Stomach (tissue), 9 donors: ENCODE measurements around the gene UNC93A. TPM values are rescaled to one million over a fixed set of nuclear protein-coding genes. Genes with fewer than 3 reads are reported as not detected.

Experiments
- DNase-seq, 2 donors: peaks; one replicate each; pipeline versions ENCODE4 v3.0.0 to v3.0.0-alpha.2; 2013 to 2019
- H3K27ac ChIP-seq, 5 donors: fragments of 200-600 bp in 4 of 5; sonication (generic) in 4 of 5; one replicate each; pipeline ENCODE4 v1.5.1; 2013 to 2019; ENCODE audit warnings: mild to moderate bottlenecking in 1 of 5, moderate library complexity in 1 of 5
- H3K27me3 ChIP-seq, 3 donors: fragments of 200-600 bp; sonication (generic); one replicate each; pipeline ENCODE4 v1.5.1; 2017 to 2019; ENCODE audit warnings: mixed run types in 1 of 3
- H3K36me3 ChIP-seq, 4 donors: fragments of 200-600 bp; sonication (generic); 1 replicate in 3 of 4; 2 replicates in 1 of 4; pipeline ENCODE4 v1.5.1; 2016 to 2019
- H3K4me1 ChIP-seq, 4 donors: fragments of 200-600 bp; sonication (generic); one replicate each; pipeline ENCODE4 v1.5.1; 2016 to 2019
- H3K4me3 ChIP-seq, 4 donors: fragments of 200-600 bp; sonication (generic) in 3 of 4; one replicate each; pipeline ENCODE4 v1.5.1; 2016 to 2019; ENCODE audit warnings: mild to moderate bottlenecking in 1 of 4
- H3K9me3 ChIP-seq, 4 donors: fragments of 200-600 bp; sonication (generic); one replicate each; pipeline ENCODE4 v1.5.1; 2016 to 2019
- EP300 ChIP-seq: sonication (generic); formaldehyde crosslinking; IDR thresholded peaks from one replicate; pipeline ENCODE4 v1.6.1; 2017; ENCODE audit warnings: antibody characterized with exemption
- POLR2A ChIP-seq, 4 donors: fragments of 450-650 bp; IDR thresholded peaks; one replicate each; pipeline ENCODE4 v1.6.1; 2016; ENCODE audit warnings: antibody characterized with exemption in 4 of 4, control low read depth in 2 of 4, mild to moderate bottlenecking in 1 of 4, moderate library complexity in 1 of 4
- POLR2AphosphoS5 ChIP-seq, 3 donors: sonication (generic); formaldehyde crosslinking; IDR thresholded peaks; one replicate each; pipeline ENCODE4 v1.6.1; 2016; ENCODE audit warnings: antibody characterized with exemption in 3 of 3
- WGBS, 5 donors: extraction: QIAGEN DNeasy Blood & Tissue Kit in 3 of 5; methylation state at CpG; one replicate each; pipeline versions ENCODE4 v1.1.5 to v1.1.7; 2013 to 2018; 5-methylcytosine and 5-hydroxymethylcytosine counted together
- intact Hi-C: fragments of 100-400 bp; cut with DNase I; formaldehyde crosslinking; loops from one replicate; pipeline ENCODE4 v1.15.1; 2023; ENCODE audit warnings: low total_unique reads
- polyA plus RNA-seq, 3 donors: library from polyadenylated mRNA; stranded (reverse); fragments of 200-250 nt; gene quantifications; one replicate each; pipeline ENCODE4 v1.2.3, GENCODE V29; 2013
- total RNA-seq, 5 donors: library from RNA; depleted of rRNA; stranded (reverse); fragments of >200 nt; gene quantifications; one replicate each; pipeline versions ENCODE4 v1.1.0 to v1.2.3, GENCODE V29; 2014 to 2016
- TF ChIP-seq, protein P1 (sequence below), 7 experiments: fragments of 450-650 bp in 4 of 7; fragments of 200-600 bp in 3 of 7; sonication (generic) in 3 of 7; IDR thresholded peaks; one replicate each; pipeline ENCODE4 v1.5.1; 2016 to 2019; ENCODE audit warnings: antibody characterized with exemption in 7 of 7, control low read depth in 2 of 7, mild to moderate bottlenecking in 1 of 7
- donor health status: healthy with polysubstance abuse.
- donor health status: Bipolar disorder and iron deficiency.
- donor health status: healthy.

UNC93A gene
- total and polyA plus RNA-seq, 8 donors = 0.13 to 0.73 TPM; not detected in 6

DNA sequence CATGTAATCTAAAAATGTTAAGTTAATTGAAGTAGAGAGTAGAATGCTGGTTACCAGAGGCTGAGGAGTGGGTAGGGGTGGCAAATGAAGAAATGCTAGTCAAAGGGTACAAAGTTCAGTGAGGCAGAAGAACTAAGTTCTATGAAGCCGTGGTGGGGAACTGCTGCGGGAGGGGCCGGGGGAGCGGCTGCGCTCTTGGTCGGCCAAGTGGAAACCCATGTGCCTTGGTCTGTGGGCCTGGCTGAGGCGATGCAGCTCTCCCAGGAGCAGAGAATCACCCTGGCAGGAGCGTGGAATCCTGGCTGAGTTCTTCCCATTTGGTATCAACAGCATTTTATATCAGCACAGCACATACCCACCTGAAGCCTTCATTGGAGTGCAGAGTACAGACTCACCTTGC, 56.1 kb downstream of the UNC93A start:
- Histone ChIP-seq H3K36me3 (no peaks in the 10 kb centered on the region), H3K4me1 (peaks cover 8 to 20% (median 16%) of the 10 kb centered on the region in 4 donors), H3K27me3 (peaks cover 0 to 40% (median 18%) of the 10 kb centered on the region in 3 donors), H3K27ac (no peak overlapping the region), H3K9me3 (no peaks in the 10 kb centered on the region), H3K4me3 (no peak overlapping the region)
- TF ChIP-seq EP300 (no peak), POLR2AphosphoS5 (IDR thresholded peaks at IDR 0.05) (no peak), POLR2A (IDR thresholded peaks at IDR 0.05) (no peak)
- TF ChIP-seq, protein P1, sequence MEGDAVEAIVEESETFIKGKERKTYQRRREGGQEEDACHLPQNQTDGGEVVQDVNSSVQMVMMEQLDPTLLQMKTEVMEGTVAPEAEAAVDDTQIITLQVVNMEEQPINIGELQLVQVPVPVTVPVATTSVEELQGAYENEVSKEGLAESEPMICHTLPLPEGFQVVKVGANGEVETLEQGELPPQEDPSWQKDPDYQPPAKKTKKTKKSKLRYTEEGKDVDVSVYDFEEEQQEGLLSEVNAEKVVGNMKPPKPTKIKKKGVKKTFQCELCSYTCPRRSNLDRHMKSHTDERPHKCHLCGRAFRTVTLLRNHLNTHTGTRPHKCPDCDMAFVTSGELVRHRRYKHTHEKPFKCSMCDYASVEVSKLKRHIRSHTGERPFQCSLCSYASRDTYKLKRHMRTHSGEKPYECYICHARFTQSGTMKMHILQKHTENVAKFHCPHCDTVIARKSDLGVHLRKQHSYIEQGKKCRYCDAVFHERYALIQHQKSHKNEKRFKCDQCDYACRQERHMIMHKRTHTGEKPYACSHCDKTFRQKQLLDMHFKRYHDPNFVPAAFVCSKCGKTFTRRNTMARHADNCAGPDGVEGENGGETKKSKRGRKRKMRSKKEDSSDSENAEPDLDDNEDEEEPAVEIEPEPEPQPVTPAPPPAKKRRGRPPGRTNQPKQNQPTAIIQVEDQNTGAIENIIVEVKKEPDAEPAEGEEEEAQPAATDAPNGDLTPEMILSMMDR (IDR thresholded peaks at IDR 0.05) = no peak
- no peak for DNase-seq
- intact Hi-C loops = no loop called here
- WGBS, 5 donors = 81 to 97% (median 91%) methylated on average over 8 of the region's 8 CpGs

DNA sequence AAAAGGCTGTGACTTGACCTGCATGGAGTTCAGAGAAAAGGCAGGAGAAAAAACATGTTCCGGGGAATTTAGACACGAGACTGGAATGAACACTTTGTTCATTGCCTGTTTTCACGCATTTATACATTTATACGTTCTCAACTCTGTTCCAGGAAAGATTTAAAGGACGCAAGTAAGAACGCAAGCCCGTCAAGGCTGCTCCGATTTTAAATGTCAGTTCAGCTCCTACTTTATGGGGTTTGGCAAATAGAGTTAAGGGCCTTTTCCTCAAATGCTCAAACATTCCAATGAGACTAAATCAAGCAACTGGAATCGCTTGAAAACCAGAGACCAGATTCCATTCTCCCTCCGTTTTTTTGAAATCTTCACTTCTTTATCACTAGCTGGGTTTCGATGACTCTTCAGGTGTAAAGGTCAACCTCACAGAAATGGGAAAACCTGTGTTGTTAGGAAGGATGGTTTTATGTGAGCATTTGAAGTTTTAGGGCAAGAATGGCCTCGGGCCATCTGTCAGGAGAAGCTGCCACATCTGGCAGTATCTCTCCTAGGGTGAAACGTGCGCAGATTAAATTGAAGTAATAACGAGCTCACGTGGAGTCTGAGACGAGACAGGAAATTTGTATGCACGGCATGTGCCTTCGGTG, 58.6 kb downstream of the UNC93A start:
- H3K4me1 ChIP-seq = peaks cover 8 to 20% (median 16%) of the 10 kb centered on the region in 4 donors
- H3K27me3 ChIP-seq = peaks cover 0 to 40% (median 18%) of the 10 kb centered on the region in 3 donors
- no peak for DNase-seq
- peaks cover 0 to 8% (median 3%) of the 10 kb centered on the region in 4 donors for H3K9me3 ChIP-seq
- TF ChIP-seq EP300 = no peak
- WGBS, 5 donors = 49 to 65% (median 54%) methylated on average over 19 of the region's 19 CpGs
- no peak overlapping the region for H3K27ac ChIP-seq
- peak overlapping the region in 1 of 4 donors; percentile 51 for H3K4me3 ChIP-seq
- no peaks in the 10 kb centered on the region for H3K36me3 ChIP-seq
- intact Hi-C loops = no loop called here

DNA sequence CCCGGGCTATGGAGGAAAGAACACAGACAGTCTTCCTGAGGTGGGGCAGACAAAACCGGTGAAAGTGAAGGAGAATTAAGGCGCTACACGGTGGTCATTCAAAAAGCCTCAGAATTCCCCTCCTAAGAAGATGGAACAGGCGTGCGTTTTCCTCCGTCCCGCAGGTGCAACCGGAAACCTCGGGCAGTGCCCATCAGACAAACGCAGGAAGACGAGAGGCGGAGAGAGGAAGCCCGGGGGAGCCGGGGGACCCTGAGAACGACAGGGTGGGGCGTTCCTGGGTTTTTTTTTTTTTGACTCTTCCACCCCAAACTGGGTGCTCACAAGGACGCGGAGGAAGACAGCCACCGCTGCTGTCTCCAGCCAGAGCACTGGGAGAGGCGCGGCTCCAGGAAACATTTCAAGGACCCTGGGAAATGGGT, 59.2 kb downstream of the UNC93A start:
- WGBS, 5 donors = 4 to 17% (median 6%) methylated on average over 22 of the region's 22 CpGs
- Histone ChIP-seq H3K4me1 (peaks cover 8 to 20% (median 16%) of the 10 kb centered on the region in 4 donors), H3K9me3 (peaks cover 0 to 8% (median 3%) of the 10 kb centered on the region in 4 donors), H3K4me3 (peak overlapping the region; percentile 38 to 56 (median 47)), H3K27me3 (peaks cover 0 to 40% (median 18%) of the 10 kb centered on the region in 3 donors), H3K36me3 (no peaks in the 10 kb centered on the region), H3K27ac (peak overlapping the region in 1 of 5 donors; percentile 70)
- DNase-seq = peak in 1 of 2 donors; percentile 28
- no peak for TF ChIP-seq POLR2A (IDR thresholded peaks at IDR 0.05)
- TF ChIP-seq, protein P1 (IDR thresholded peaks at IDR 0.05) = no peak
- no peak for TF ChIP-seq POLR2AphosphoS5 (IDR thresholded peaks at IDR 0.05)
- TF ChIP-seq EP300 = no peak
- intact Hi-C loops = no loop called here

DNA sequence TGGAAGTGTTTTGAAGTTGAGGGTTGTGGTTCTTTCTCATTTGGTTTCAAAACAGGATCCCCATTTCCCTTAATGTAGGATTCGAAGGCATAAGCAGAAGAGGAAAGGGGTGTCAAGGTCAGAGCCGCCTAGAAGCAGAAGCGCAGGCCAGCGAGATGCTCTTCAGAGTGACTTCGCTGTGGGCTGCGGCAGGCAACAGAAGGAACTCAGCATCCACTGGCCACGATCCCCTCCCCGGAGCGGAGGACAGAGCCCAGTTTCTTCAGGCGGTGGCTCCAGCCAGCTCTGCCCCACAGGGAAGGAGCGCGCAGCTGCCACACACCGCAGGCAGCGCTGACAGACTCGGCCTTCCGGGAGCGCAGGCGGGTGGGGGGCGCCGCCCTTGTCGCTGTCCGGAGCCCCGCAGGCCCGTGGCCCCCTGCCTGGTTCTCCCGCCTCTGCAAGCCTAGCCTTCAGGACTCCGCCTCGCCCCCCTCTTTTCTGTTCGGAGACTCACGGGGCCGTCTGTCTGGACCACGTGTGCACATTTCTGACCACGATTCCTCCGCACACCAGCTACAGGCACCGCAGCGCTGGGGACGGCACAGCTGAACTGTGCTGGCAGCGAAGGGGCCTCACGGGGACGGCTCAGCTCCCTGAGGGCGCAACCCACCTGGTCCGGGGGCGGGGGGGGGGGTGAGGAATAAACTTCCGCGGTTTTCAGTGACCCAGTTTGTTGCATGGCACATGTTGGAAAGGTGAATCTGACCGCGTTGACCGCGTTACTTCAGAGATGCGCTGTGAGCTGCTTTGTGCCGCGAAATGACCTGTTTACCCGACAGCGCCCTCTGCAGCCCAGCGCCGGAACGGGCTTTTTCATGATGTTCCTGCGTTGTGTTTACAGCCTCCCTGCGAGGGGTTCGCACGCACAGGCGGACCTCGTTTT, 59.9 kb downstream of the UNC93A start:
- peaks cover 0 to 8% (median 3%) of the 10 kb centered on the region in 4 donors for H3K9me3 ChIP-seq
- peaks cover 0 to 45% (median 18%) of the 10 kb centered on the region in 3 donors for H3K27me3 ChIP-seq
- H3K27ac ChIP-seq = peak overlapping the region; percentile 7 to 70 (median 56)
- WGBS, 5 donors = 1 to 3% (median 1%) methylated on average over 43 to 62 of the region's 62 CpGs
- TF ChIP-seq, protein P1 (IDR thresholded peaks at IDR 0.05) = peak in 5 of 7 experiments; percentile 50 to 75 (median 62)
- TF ChIP-seq POLR2A (IDR thresholded peaks at IDR 0.05) (no peak), POLR2AphosphoS5 (IDR thresholded peaks at IDR 0.05) (peak in 2 of 3 donors; percentile 12 to 38)
- H3K4me1 ChIP-seq = peaks cover 8 to 20% (median 16%) of the 10 kb centered on the region in 4 donors
- peak; percentile 82 to 94 for DNase-seq
- H3K4me3 ChIP-seq = peak overlapping the region; percentile 38 to 56 (median 47)
- no peaks in the 10 kb centered on the region for H3K36me3 ChIP-seq
- intact Hi-C loops = no loop called here
